Adrenal gland (tissue), 5 donors: ENCODE measurements around the gene CHN2.

Experiments used
- POLR2A ChIP-seq, 2 donors: fragments of 450-650 bp; IDR thresholded peaks; one replicate each; pipeline ENCODE4 v1.6.1; 2017; ENCODE audit warnings: antibody characterized with exemption in 2 of 2, mild to moderate bottlenecking in 2 of 2, moderate library complexity in 1 of 2
- TF ChIP-seq, protein P1 (sequence below), 6 experiments: fragments of 450-650 bp in 4 of 6; fragments of 200-600 bp in 2 of 6; sonication (generic) in 1 of 6; IDR thresholded peaks; 1 replicate in 5 of 6; 2 replicates in 1 of 6; pipeline versions ENCODE4 v1.5.1 to v1.8.0; 2016 to 2021; ENCODE audit warnings: antibody characterized with exemption in 6 of 6, mild to moderate bottlenecking in 2 of 6, moderate library complexity in 1 of 6
- donor health status: DM: no; HTN: no; CAD: no.

GRCh38 chr7:29413626-29414136 lies 219.1 kb downstream of the CHN2 start:
- TF ChIP-seq, protein P1, sequence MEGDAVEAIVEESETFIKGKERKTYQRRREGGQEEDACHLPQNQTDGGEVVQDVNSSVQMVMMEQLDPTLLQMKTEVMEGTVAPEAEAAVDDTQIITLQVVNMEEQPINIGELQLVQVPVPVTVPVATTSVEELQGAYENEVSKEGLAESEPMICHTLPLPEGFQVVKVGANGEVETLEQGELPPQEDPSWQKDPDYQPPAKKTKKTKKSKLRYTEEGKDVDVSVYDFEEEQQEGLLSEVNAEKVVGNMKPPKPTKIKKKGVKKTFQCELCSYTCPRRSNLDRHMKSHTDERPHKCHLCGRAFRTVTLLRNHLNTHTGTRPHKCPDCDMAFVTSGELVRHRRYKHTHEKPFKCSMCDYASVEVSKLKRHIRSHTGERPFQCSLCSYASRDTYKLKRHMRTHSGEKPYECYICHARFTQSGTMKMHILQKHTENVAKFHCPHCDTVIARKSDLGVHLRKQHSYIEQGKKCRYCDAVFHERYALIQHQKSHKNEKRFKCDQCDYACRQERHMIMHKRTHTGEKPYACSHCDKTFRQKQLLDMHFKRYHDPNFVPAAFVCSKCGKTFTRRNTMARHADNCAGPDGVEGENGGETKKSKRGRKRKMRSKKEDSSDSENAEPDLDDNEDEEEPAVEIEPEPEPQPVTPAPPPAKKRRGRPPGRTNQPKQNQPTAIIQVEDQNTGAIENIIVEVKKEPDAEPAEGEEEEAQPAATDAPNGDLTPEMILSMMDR (IDR thresholded peaks at IDR 0.05): no peak
- TF ChIP-seq POLR2A (IDR thresholded peaks at IDR 0.05): no peak
